AG09309 (cell line): ENCODE results near the gene NINJ2.

ENCODE experiments used
- DNase-seq: peaks from one replicate; pipeline ENCODE4 v3.0.0-alpha.2; 2010; ENCODE audit warnings: low read depth
- H3K4me3 ChIP-seq: 2 replicates; pipeline ENCODE4 v1.5.1; 2011; ENCODE audit warnings: mild to moderate bottlenecking, low read depth, low read length, moderate library complexity; ENCODE audit not compliant: control insufficient read depth
- TF ChIP-seq, protein P1 (sequence below): IDR thresholded peaks from 2 replicates; pipeline ENCODE4 v1.5.1; 2011; ENCODE audit warnings: mild to moderate bottlenecking, low read depth, low read length, inconsistent platforms; ENCODE audit not compliant: insufficient read depth, control insufficient read depth; ENCODE audit errors: missing control alignments

NINJ2 gene

DNA sequence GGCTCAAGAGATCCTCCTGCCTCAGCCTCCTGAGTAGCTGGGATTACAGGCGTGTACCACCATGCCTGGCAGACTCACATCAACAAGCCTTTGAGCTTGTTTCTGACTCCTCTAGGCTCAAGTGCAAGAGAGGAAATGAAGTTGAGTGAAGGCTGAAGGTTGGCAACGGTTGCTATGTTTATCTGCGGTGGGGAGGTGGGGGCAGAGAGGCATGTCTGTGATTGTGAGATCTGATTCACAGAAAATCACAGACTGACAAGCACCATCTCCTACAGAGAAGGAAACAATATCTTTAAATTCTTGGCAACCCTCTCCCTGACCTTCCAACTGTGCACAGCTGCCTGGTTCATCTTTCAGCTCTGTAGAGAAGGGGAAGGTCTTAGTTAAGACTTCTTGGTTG, 22.1 kb upstream of the NINJ2 start:
- H3K4me3 ChIP-seq = no peak overlapping the region
- no peak for DNase-seq
- TF ChIP-seq, protein P1, sequence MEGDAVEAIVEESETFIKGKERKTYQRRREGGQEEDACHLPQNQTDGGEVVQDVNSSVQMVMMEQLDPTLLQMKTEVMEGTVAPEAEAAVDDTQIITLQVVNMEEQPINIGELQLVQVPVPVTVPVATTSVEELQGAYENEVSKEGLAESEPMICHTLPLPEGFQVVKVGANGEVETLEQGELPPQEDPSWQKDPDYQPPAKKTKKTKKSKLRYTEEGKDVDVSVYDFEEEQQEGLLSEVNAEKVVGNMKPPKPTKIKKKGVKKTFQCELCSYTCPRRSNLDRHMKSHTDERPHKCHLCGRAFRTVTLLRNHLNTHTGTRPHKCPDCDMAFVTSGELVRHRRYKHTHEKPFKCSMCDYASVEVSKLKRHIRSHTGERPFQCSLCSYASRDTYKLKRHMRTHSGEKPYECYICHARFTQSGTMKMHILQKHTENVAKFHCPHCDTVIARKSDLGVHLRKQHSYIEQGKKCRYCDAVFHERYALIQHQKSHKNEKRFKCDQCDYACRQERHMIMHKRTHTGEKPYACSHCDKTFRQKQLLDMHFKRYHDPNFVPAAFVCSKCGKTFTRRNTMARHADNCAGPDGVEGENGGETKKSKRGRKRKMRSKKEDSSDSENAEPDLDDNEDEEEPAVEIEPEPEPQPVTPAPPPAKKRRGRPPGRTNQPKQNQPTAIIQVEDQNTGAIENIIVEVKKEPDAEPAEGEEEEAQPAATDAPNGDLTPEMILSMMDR = no peak

DNA sequence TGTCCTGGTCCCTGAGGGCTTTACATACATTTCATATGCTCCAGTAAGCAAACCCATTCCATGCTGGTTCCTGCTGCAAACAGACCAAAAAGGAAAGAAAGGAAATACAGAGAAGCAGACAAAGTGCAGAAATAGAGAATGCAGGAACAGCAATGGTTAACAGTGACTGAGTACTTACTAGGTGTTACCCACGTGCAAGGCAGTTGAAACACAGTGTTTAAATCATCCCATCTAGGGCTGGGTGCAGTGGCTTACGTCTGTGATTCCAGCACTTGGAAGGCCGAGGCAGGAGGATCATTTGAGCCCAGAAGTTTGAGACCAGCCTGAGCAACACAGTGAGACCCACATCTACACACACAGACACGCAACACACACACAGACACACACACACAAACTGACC, 21.2 kb upstream of the NINJ2 start:
- TF ChIP-seq, protein P1 = no peak
- H3K4me3 ChIP-seq = no peak overlapping the region
- DNase-seq = no peak

DNA sequence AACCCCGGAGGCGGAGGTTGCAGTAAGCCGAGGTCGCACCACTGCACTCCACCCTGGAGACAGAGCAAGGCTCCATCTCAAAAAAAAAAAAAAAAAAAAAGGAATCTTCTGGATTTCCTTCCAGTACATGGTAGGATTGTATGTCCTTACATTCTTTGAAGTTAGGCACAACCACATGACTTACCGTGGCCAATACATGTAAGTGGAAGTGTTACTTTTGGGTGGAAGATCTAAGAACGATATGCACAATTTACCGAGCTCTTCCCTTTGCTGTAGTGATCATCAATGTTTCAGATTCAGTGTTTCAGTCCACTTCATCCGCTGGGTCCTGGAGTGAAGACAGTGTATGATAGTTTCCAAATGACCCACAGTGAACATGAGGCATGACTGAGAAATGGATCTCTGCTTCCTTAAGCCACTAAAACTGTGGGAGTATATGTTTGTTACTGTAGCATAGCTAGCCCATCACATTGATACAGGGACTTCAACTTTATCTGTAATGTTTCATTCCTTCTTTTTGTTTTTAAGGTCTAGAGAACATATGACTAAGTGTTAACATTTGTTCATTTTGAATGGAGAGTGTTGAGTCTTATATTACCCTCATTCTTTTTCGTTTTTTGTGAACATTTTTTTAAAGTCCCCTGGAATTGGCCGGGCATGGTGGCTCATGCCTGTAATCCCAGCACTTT, 18.5 kb upstream of the NINJ2 start:
- TF ChIP-seq, protein P1 = no peak
- H3K4me3 ChIP-seq = no peak overlapping the region
- no peak for DNase-seq

DNA sequence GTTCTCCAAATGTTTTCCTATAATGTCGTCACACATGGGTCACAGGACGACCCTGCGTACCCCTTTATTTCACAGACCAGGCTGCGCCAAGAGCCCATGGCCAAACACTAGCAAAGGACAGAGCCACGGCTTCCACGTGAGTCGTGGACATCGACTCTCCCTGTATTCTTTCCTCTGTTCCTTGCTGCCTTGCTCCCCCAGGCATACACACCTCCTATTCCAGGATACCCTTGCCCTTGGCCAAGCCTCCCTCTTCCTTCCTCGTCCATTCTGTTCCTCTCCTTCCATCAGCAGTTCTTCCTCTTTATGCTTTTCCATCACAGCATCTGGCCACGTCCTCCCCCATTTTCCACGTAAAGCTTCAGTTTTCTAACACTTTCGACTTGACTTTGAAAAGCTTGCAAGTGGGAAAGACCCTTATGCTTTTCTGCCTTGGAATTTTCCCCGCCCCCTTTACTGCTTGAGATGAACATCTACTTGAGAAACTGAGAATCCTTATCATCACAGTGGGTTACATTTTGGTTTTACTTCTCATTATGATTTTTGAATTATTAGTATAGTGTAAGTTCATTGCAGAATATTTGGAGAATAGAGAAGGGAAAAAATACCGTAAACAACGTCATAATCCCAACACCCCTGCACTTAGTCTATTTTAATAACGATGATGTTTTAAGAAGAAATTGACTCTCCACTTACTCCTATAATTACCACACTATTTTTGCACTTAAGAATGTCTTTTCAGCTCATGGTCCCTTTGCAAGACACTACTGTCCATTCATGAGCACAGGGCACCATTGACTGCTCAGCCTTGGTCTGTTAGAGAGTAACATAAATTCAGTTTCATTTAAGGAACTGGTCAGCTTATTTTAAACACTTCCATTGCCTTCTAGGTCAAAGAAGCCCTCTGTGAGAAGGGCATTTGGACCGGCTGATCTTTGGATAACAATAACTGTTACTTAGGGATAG, 15.8 kb upstream of the NINJ2 start:
- TF ChIP-seq, protein P1 = no peak
- no peak for DNase-seq
- no peak overlapping the region for H3K4me3 ChIP-seq

DNA sequence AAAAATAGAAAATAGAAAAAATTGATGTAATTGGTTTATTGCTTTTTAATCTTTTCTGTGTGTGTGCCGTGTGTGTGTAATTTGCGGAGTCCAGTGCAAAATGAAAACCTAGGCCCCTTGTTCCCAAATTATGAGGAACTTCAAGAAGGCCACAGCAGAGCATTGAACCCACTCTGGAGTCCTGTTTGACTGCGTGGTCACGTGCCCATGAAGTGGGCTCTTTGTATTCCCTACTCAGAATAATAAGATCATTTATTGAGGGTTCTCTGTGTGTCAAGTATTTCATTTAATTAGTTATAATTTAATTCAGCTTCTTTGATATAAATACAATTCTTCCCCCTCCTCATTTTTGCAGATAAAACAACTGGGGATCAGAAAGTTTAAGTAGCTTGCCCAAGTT, 12.3 kb upstream of the NINJ2 start:
- H3K4me3 ChIP-seq = no peak overlapping the region
- TF ChIP-seq, protein P1 = no peak
- DNase-seq = no peak

DNA sequence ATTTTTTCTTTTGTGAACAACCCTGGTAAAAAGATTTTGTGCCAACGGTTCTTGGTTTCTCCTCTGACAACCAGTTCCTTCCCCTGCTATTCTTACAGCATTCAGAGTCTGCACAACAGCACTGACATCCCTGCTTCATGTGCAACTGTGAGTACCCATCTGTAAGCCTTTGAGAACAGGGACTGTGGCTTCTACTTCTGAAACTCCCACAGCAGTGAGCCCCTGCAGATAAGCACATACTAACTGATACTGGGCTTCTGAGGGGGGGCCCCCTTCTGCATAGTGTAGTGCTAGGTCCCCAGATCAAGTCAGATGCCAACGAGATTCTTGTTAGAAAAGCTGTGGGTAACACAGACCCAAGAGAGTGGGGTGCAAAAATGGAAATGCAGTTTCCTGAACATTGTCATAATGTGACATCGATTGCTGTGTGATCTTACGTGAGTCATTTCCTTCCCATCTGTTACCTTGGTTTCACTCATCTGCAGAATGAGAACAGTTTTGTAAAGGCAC, 11.1 kb upstream of the NINJ2 start:
- TF ChIP-seq, protein P1 = no peak
- DNase-seq = no peak
- no peak overlapping the region for H3K4me3 ChIP-seq
